Measurements from ENCODE around the gene LRCH1.

Gene LRCH1

GRCh38 chr13:46535825-46536224, 17.1 kb upstream of the LRCH1 start:
- Histone ChIP-seq H3K36me3 (ENCODE audit: control insufficient read depth, insufficient read depth, low read length) (no peaks in the 10 kb centered on the region), H3K9me3 (ENCODE audit: control insufficient read depth, insufficient read depth, low read depth, low read length) (no peaks in the 10 kb centered on the region), H3K27me3 (ENCODE audit: control insufficient read depth, insufficient read depth, low read length) (no peaks in the 10 kb centered on the region), H3K27ac (ENCODE audit: low read depth, low read length) (no peak overlapping the region), H3K4me1 (ENCODE audit: control insufficient read depth, insufficient read depth, low read length) (no peaks in the 10 kb centered on the region; the same call in 1 of the 2 replicates), H3K9ac (ENCODE audit: low read length) (no peak overlapping the region), H3K4me3 (ENCODE audit: low read depth, low read length) (no peak overlapping the region)

DNA sequence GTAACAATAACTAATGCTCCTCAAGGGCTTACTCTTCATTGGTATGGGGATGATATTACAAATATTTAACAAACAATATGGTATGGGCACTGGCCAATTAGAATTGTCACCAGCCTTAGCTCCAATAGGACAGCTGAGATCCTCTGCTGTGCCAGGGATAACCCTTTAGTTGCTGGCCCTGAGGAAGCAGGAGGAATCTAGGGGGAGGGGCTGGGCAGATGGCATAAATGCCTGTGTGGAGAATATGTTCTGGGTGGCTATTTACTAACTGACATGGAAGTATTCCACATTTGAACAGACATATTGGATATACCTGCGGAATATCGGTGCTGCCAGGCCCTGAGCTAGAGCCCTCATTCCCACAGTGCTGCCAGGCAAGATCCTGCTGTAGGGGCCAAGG, 16.6 kb upstream of the LRCH1 start:
- Histone ChIP-seq H3K4me1 (ENCODE audit: control insufficient read depth, insufficient read depth, low read length) (no peaks in the 10 kb centered on the region; the same call in 1 of the 2 replicates), H3K9me3 (ENCODE audit: control insufficient read depth, insufficient read depth, low read depth, low read length) (no peaks in the 10 kb centered on the region), H3K27me3 (ENCODE audit: control insufficient read depth, insufficient read depth, low read length) (no peaks in the 10 kb centered on the region), H3K9ac (ENCODE audit: low read length) (no peak overlapping the region), H3K36me3 (ENCODE audit: control insufficient read depth, insufficient read depth, low read length) (no peaks in the 10 kb centered on the region), H3K4me3 (ENCODE audit: low read depth, low read length) (no peak overlapping the region), H3K27ac (ENCODE audit: low read depth, low read length) (no peak overlapping the region)

GRCh38 chr13:46539231-46539630, 13.7 kb upstream of the LRCH1 start:
- Histone ChIP-seq H3K9me3 (ENCODE audit: control insufficient read depth, insufficient read depth, low read depth, low read length) (no peaks in the 10 kb centered on the region), H3K27ac (ENCODE audit: low read depth, low read length) (no peak overlapping the region), H3K4me1 (ENCODE audit: control insufficient read depth, insufficient read depth, low read length) (no peaks in the 10 kb centered on the region; the same call in 1 of the 2 replicates), H3K36me3 (ENCODE audit: control insufficient read depth, insufficient read depth, low read length) (no peaks in the 10 kb centered on the region), H3K27me3 (ENCODE audit: control insufficient read depth, insufficient read depth, low read length) (no peaks in the 10 kb centered on the region), H3K4me3 (ENCODE audit: low read depth, low read length) (no peak overlapping the region), H3K9ac (ENCODE audit: low read length) (no peak overlapping the region)

GRCh38 chr13:46541210-46541609, 11.8 kb upstream of the LRCH1 start:
- no peaks in the 10 kb centered on the region for H3K9me3 ChIP-seq (ENCODE audit: control insufficient read depth, insufficient read depth, low read depth, low read length)
- H3K27me3 ChIP-seq (ENCODE audit: control insufficient read depth, insufficient read depth, low read length): 0 out of 2 replicates have a peak, but pooled peaks cover under 1% of the 10 kb centered on the region
- no peak overlapping the region for H3K9ac ChIP-seq (ENCODE audit: low read length)
- H3K4me3 ChIP-seq (ENCODE audit: low read depth, low read length): no peak overlapping the region
- H3K4me1 ChIP-seq (ENCODE audit: control insufficient read depth, insufficient read depth, low read length): no peaks in the 10 kb centered on the region; the same call in 1 of the 2 replicates
- no peak overlapping the region for H3K27ac ChIP-seq (ENCODE audit: low read depth, low read length)
- H3K36me3 ChIP-seq (ENCODE audit: control insufficient read depth, insufficient read depth, low read length): no peaks in the 10 kb centered on the region

- Histone ChIP-seq H3K27ac (ENCODE audit: low read depth, low read length) (no peak overlapping the region), H3K9ac (ENCODE audit: low read length) (no peak overlapping the region), H3K4me1 (ENCODE audit: control insufficient read depth, insufficient read depth, low read length) (no peaks in the 10 kb centered on the region), H3K36me3 (ENCODE audit: control insufficient read depth, insufficient read depth, low read length) (no peaks in the 10 kb centered on the region), H3K9me3 (ENCODE audit: control insufficient read depth, insufficient read depth, low read depth, low read length) (no peaks in the 10 kb centered on the region), H3K27me3 (ENCODE audit: control insufficient read depth, insufficient read depth, low read length) (0 out of 2 replicates have a peak, but pooled peaks cover 2% of the 10 kb centered on the region), H3K4me3 (ENCODE audit: low read depth, low read length) (no peak overlapping the region)
These were observed 10.1 kb upstream of the LRCH1 start for GRCh38 chr13:46542833-46543232.

DNA sequence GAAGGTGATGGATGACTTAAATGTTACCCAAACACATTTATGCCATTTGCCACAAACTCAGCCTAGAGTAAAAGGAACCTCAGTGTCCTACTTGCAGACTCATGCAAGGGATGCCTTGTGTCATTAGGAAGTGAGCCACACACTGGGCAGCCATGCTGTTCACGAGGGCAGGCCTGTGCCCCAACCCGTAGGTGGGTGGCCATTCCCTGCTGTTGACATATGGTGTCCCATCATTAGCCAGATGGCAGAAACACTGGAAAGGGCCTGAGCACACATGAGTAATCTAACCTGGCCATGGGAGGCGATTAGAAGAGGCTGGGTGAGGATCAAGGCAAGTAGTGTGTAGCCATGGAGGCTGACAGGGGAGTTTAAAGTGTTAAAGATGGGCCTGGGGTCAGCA, 9.7 kb upstream of the LRCH1 start:
- Histone ChIP-seq H3K4me3 (ENCODE audit: low read depth, low read length) (no peak overlapping the region), H3K27ac (ENCODE audit: low read depth, low read length) (no peak overlapping the region), H3K4me1 (ENCODE audit: control insufficient read depth, insufficient read depth, low read length) (no peaks in the 10 kb centered on the region), H3K27me3 (ENCODE audit: control insufficient read depth, insufficient read depth, low read length) (0 out of 2 replicates have a peak, but pooled peaks cover 2% of the 10 kb centered on the region), H3K36me3 (ENCODE audit: control insufficient read depth, insufficient read depth, low read length) (no peaks in the 10 kb centered on the region), H3K9ac (ENCODE audit: low read length) (no peak overlapping the region), H3K9me3 (ENCODE audit: control insufficient read depth, insufficient read depth, low read depth, low read length) (no peaks in the 10 kb centered on the region)

- H3K4me3 ChIP-seq (ENCODE audit: low read depth, low read length): no peak overlapping the region
- no peak overlapping the region for H3K9ac ChIP-seq (ENCODE audit: low read length)
- H3K4me1 ChIP-seq (ENCODE audit: control insufficient read depth, insufficient read depth, low read length): no peaks in the 10 kb centered on the region
- no peak overlapping the region for H3K27ac ChIP-seq (ENCODE audit: low read depth, low read length)
- H3K36me3 ChIP-seq (ENCODE audit: control insufficient read depth, insufficient read depth, low read length): no peaks in the 10 kb centered on the region
- no peaks in the 10 kb centered on the region for H3K9me3 ChIP-seq (ENCODE audit: control insufficient read depth, insufficient read depth, low read depth, low read length)
- H3K27me3 ChIP-seq (ENCODE audit: control insufficient read depth, insufficient read depth, low read length): 0 out of 2 replicates have a peak, but pooled peaks cover 2% of the 10 kb centered on the region
These were observed 8.8 kb upstream of the LRCH1 start for GRCh38 chr13:46544208-46544607.

- no peak overlapping the region for H3K4me3 ChIP-seq (ENCODE audit: low read depth, low read length)
- H3K9ac ChIP-seq (ENCODE audit: low read length): no peak overlapping the region
- H3K9me3 ChIP-seq (ENCODE audit: control insufficient read depth, insufficient read depth, low read depth, low read length): no peaks in the 10 kb centered on the region
- no peaks in the 10 kb centered on the region for H3K36me3 ChIP-seq (ENCODE audit: control insufficient read depth, insufficient read depth, low read length)
- H3K27ac ChIP-seq (ENCODE audit: low read depth, low read length): no peak overlapping the region
- H3K27me3 ChIP-seq (ENCODE audit: control insufficient read depth, insufficient read depth, low read length): 0 out of 2 replicates have a peak, but pooled peaks cover 2% of the 10 kb centered on the region
- no peaks in the 10 kb centered on the region for H3K4me1 ChIP-seq (ENCODE audit: control insufficient read depth, insufficient read depth, low read length)
These were observed 8.2 kb upstream of the LRCH1 start for GRCh38 chr13:46544811-46545210.

DNA sequence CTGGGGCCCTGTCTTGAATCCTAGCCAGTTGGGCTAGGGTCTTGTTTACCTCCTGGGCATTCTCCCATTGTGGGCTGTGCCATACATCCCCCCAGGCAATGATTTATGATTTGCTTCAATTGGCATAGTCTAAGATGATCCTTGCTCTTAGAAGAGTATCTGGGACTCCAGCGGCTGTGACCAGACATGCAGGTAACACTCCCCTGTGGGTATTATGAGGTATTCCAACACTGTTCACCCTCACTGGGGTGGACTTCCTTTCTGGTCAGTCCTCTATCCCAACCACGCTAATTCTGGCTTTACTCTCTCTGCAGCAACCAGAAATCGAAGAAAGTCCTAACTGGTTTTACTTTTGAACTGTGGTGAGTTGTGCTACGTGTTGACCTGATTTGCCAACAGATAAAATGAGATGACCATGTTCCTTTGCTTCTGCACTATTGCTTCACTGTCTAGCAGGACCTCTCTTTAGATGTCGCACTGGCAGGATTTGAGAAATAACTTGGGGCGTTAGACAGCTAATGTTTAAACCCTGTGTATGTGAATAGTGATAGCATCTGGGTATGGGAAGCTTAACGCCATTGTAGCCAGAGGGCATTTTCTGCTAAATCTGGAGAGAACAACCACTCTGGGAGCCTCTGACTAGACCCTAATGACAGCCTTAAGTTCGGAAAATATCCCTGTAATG, 6.7 kb upstream of the LRCH1 start:
- Histone ChIP-seq H3K27ac (ENCODE audit: low read depth, low read length) (no peak overlapping the region), H3K4me3 (ENCODE audit: low read depth, low read length) (no peak overlapping the region), H3K36me3 (ENCODE audit: control insufficient read depth, insufficient read depth, low read length) (no peaks in the 10 kb centered on the region), H3K27me3 (ENCODE audit: control insufficient read depth, insufficient read depth, low read length) (0 out of 2 replicates have a peak, but pooled peaks cover 2% of the 10 kb centered on the region), H3K4me1 (ENCODE audit: control insufficient read depth, insufficient read depth, low read length) (no peaks in the 10 kb centered on the region), H3K9me3 (ENCODE audit: control insufficient read depth, insufficient read depth, low read depth, low read length) (no peaks in the 10 kb centered on the region), H3K9ac (ENCODE audit: low read length) (no peak overlapping the region)

DNA sequence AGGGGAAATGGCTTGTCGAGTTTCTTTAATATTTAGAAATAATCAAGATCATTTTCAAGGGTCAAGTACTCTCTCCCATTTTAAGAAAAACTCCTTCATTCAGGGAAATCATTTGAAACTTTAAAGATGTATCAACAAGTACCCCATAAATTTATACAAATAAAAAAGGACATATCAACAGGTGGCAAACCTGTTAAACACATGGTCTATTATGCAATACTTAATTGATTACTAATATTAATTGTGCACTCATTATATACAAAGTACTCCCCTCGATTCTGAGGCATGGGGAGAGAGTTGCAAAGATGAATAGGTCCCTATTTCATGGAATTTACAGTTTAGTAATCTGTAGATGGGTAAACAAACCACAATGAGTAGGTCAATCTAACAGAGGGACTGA, 2.1 kb upstream of the LRCH1 start:
- Histone ChIP-seq H3K4me3 (ENCODE audit: low read depth, low read length) (no peak overlapping the region), H3K27ac (ENCODE audit: low read depth, low read length) (no peak overlapping the region), H3K4me1 (ENCODE audit: control insufficient read depth, insufficient read depth, low read length) (peaks cover 14% of the 10 kb centered on the region), H3K36me3 (ENCODE audit: control insufficient read depth, insufficient read depth, low read length) (no peaks in the 10 kb centered on the region), H3K27me3 (ENCODE audit: control insufficient read depth, insufficient read depth, low read length) (peaks cover 19% of the 10 kb centered on the region), H3K9ac (ENCODE audit: low read length) (no peak overlapping the region), H3K9me3 (ENCODE audit: control insufficient read depth, insufficient read depth, low read depth, low read length) (no peaks in the 10 kb centered on the region)

GRCh38 chr13:46551410-46552302, 1.3 kb upstream of the LRCH1 start:
- Histone ChIP-seq H3K36me3 (ENCODE audit: control insufficient read depth, insufficient read depth, low read length) (no peaks in the 10 kb centered on the region), H3K9me3 (ENCODE audit: control insufficient read depth, insufficient read depth, low read depth, low read length) (no peaks in the 10 kb centered on the region), H3K27ac (ENCODE audit: low read depth, low read length) (no peak overlapping the region), H3K4me1 (ENCODE audit: control insufficient read depth, insufficient read depth, low read length) (peaks cover 14% of the 10 kb centered on the region), H3K9ac (ENCODE audit: low read length) (no peak overlapping the region), H3K27me3 (ENCODE audit: control insufficient read depth, insufficient read depth, low read length) (peaks cover 17% of the 10 kb centered on the region), H3K4me3 (ENCODE audit: low read depth, low read length) (peak overlapping the region; percentile 91)

Measured in HUES6 (cell line).